Measurements from ENCODE around the gene PPP2R5B.

Gene PPP2R5B

DNA sequence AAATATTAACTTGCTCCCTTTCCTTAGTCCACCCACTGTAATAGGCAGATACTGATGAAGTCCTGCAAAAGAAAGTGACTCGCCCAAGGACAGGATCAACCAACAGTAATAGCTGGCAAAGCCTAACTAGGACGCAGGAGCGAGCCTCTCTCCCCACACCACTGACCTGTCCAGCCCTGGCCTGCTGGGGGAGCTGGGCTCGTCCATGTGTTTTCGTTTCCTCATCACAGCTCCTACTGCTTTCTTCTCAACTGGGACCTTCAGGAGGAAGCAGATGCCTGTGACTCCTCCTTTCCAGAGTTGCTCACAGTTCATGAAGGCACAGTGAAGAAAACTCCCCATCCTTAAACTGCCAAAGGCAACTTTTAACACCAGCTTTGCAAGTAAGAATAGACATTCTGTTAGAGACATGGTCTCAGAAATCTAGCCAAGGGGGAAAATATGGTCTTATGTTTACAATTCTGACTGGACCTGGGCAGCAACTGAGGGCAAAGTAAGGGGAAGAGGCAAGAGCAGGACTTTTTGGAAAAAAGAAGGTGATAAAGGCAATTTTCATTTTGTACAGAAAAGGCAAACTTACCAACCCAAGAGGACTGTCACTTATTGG lies 22.8 kb downstream of the PPP2R5B start:
- DNase-seq (ENCODE audit: extremely low read depth, insufficient read length): no peak
- Histone ChIP-seq H3K4me3 (replicated peaks; ENCODE audit: low read depth, low read length) (no peak overlapping the region), H3K36me3 (ENCODE audit: control insufficient read depth, insufficient read depth, low read length) (no peaks in the 10 kb centered on the region), H3K27me3 (replicated peaks; ENCODE audit: control insufficient read depth, insufficient read depth, low read length) (no peaks in the 10 kb centered on the region)
- TF ChIP-seq, protein P1, sequence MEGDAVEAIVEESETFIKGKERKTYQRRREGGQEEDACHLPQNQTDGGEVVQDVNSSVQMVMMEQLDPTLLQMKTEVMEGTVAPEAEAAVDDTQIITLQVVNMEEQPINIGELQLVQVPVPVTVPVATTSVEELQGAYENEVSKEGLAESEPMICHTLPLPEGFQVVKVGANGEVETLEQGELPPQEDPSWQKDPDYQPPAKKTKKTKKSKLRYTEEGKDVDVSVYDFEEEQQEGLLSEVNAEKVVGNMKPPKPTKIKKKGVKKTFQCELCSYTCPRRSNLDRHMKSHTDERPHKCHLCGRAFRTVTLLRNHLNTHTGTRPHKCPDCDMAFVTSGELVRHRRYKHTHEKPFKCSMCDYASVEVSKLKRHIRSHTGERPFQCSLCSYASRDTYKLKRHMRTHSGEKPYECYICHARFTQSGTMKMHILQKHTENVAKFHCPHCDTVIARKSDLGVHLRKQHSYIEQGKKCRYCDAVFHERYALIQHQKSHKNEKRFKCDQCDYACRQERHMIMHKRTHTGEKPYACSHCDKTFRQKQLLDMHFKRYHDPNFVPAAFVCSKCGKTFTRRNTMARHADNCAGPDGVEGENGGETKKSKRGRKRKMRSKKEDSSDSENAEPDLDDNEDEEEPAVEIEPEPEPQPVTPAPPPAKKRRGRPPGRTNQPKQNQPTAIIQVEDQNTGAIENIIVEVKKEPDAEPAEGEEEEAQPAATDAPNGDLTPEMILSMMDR (IDR thresholded peaks at IDR 0.05; ENCODE audit: insufficient read depth, low read length, poor library complexity, severe bottlenecking): no peak

DNA sequence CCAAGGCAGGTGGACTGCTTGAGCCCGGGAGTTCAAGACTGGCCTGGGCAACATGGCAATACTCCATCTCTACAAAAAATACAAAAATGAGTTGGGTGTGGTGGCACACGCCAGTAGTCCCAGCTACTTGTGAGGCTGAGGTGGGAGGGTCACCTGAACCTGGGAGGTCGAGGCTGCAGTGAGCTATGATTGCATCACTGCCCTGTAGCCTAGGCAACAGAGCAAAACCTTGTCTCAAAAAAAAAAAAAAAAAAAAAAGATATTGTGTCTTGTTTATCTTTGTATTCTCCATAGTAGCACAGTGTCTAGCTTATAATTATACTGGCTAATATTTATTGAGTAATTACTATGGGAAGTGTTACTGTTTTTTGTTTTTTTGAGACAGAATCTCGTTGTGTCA lies 27.0 kb downstream of the PPP2R5B start:
- TF ChIP-seq, protein P1 (IDR thresholded peaks at IDR 0.05; ENCODE audit: insufficient read depth, low read length, poor library complexity, severe bottlenecking): no peak
- no peaks in the 10 kb centered on the region for H3K36me3 ChIP-seq (ENCODE audit: control insufficient read depth, insufficient read depth, low read length)
- no peak for DNase-seq (ENCODE audit: extremely low read depth, insufficient read length)
- H3K4me3 ChIP-seq (replicated peaks; ENCODE audit: low read depth, low read length): no peak overlapping the region
- no peaks in the 10 kb centered on the region for H3K27me3 ChIP-seq (replicated peaks; ENCODE audit: control insufficient read depth, insufficient read depth, low read length)

DNA sequence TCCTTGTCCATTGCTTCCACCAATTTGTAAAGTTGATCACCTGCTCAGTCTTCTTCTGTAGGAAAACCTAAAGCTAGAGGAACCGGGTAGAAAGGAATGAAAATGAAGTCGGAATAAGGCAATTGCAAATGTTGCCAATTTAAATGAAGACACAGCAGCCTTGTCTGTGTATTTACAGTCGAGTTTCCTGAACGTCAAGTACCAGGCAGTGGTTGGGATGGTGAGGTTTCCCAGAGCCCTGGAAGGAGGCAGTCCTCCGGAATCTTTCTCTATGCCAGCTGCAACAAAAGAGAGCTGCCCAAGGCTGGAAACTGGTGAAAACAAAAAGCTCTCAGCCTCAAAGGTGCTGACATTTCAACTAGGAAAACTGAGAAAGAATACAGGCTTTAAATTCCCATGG lies 29.7 kb downstream of the PPP2R5B start:
- Histone ChIP-seq H3K36me3 (ENCODE audit: control insufficient read depth, insufficient read depth, low read length) (no peaks in the 10 kb centered on the region), H3K27me3 (replicated peaks; ENCODE audit: control insufficient read depth, insufficient read depth, low read length) (no peaks in the 10 kb centered on the region), H3K4me3 (replicated peaks; ENCODE audit: low read depth, low read length) (no peak overlapping the region)
- DNase-seq (ENCODE audit: extremely low read depth, insufficient read length): no peak
- TF ChIP-seq, protein P1 (IDR thresholded peaks at IDR 0.05; ENCODE audit: insufficient read depth, low read length, poor library complexity, severe bottlenecking): no peak

DNA sequence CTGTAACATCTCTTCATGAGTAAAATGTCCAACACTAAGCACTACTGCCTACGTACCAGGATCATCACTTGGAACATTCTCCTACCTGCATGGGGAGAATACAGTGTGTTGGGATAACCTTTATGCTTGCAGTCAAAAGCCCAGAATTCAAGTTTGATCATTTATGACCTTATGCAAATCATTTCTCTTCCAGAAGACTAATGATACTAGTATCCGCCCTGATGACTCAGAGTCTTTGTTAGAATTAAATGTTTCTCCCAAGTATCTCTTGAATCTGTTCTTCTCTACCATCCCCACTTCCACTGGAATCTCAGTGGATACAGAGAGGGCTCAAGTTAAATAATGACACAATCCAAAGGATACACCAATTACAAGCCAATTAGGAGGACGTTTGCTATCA lies 35.0 kb downstream of the PPP2R5B start:
- DNase-seq (ENCODE audit: extremely low read depth, insufficient read length): no peak
- TF ChIP-seq, protein P1 (IDR thresholded peaks at IDR 0.05; ENCODE audit: insufficient read depth, low read length, poor library complexity, severe bottlenecking): no peak
- Histone ChIP-seq H3K4me3 (replicated peaks; ENCODE audit: low read depth, low read length) (no peak overlapping the region), H3K27me3 (replicated peaks; ENCODE audit: control insufficient read depth, insufficient read depth, low read length) (no peaks in the 10 kb centered on the region), H3K36me3 (ENCODE audit: control insufficient read depth, insufficient read depth, low read length) (no peaks in the 10 kb centered on the region)

DNA sequence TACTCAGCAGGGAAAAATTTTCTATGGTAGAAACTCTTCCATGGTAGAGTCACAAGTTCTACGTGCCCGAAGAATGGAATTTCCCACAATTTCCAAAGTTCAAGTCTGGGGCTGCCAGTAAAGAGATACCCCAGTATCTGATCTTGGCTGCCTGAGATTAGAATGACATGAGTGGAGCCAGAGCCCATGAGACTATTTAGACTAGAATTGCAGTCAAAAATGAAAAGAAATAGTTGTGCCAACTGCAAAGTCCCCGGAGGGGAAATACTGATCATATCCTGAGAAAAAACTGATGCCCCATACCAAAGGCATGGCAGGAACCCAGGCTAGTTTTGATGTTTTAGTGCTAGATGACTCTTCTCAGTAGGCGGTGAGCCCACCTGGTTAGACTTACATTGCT lies 36.2 kb downstream of the PPP2R5B start:
- H3K36me3 ChIP-seq (ENCODE audit: control insufficient read depth, insufficient read depth, low read length): no peaks in the 10 kb centered on the region
- DNase-seq (ENCODE audit: extremely low read depth, insufficient read length): no peak
- TF ChIP-seq, protein P1 (IDR thresholded peaks at IDR 0.05; ENCODE audit: insufficient read depth, low read length, poor library complexity, severe bottlenecking): no peak
- H3K4me3 ChIP-seq (replicated peaks; ENCODE audit: low read depth, low read length): no peak overlapping the region
- H3K27me3 ChIP-seq (replicated peaks; ENCODE audit: control insufficient read depth, insufficient read depth, low read length): no peaks in the 10 kb centered on the region
